Measurements from ENCODE around the gene ZFP37.
"Not testable (repeated sequence)": the region's sequence is repeated elsewhere in the genome, so short reads cannot be mapped to it uniquely, and the experiment has no call there.

DNA sequence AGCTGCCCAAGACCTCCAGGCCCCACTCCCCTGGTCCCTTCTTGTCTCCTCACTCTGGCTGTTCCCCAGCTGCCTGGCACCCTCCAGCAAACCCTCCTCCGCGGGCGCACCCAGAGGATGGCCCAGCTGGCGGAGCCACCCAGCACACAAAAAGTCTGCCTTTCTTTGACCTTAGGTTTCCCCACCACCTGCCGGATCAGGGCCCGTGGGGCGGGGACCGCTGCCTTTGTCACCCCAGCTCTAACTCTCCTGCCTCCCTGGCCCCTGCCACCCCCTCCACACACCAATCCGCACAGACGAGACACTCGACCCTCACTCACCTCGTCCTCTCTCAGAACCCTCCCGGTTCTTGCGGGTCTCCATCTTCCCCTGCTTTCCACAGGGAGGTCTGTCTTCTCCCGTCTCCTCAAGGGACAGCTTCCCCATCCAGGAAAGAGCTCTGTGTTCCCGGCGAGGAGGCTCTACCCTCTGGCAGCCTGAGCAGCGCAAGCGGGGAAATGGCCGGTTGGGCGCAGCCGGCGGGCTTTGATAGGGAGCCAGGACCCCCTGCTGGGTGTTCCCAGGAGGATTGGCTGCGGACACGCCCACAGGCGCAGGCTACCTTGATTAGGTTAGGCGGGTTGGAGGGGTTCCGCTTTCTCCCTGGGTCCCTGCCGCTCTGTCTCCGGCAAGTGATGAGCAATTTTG is 32.1 kb upstream of the ZFP37 start:
- TF ChIP-seq, protein P1, sequence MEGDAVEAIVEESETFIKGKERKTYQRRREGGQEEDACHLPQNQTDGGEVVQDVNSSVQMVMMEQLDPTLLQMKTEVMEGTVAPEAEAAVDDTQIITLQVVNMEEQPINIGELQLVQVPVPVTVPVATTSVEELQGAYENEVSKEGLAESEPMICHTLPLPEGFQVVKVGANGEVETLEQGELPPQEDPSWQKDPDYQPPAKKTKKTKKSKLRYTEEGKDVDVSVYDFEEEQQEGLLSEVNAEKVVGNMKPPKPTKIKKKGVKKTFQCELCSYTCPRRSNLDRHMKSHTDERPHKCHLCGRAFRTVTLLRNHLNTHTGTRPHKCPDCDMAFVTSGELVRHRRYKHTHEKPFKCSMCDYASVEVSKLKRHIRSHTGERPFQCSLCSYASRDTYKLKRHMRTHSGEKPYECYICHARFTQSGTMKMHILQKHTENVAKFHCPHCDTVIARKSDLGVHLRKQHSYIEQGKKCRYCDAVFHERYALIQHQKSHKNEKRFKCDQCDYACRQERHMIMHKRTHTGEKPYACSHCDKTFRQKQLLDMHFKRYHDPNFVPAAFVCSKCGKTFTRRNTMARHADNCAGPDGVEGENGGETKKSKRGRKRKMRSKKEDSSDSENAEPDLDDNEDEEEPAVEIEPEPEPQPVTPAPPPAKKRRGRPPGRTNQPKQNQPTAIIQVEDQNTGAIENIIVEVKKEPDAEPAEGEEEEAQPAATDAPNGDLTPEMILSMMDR (IDR thresholded peaks at IDR 0.05) = not testable (repeated sequence)
- not testable (repeated sequence) for TF ChIP-seq MAFK (IDR thresholded peaks at IDR 0.05; ENCODE audit: partially characterized antibody); EP300 (IDR thresholded peaks at IDR 0.05); KDM5A (IDR thresholded peaks at IDR 0.05); CHD4 (IDR thresholded peaks at IDR 0.05; ENCODE audit: borderline replicate concordance); HOXA7 (CRISPR knock-in tag; IDR thresholded peaks at IDR 0.05); POLR2A (IDR thresholded peaks at IDR 0.05; ENCODE audit: low read length); CHD2 (IDR thresholded peaks at IDR 0.05; ENCODE audit: low read length, partially characterized antibody); RCOR1 (IDR thresholded peaks at IDR 0.05; ENCODE audit: low read depth, low read length); NR3C1 (IDR thresholded peaks at IDR 0.05)
- TF ChIP-seq, protein P2, sequence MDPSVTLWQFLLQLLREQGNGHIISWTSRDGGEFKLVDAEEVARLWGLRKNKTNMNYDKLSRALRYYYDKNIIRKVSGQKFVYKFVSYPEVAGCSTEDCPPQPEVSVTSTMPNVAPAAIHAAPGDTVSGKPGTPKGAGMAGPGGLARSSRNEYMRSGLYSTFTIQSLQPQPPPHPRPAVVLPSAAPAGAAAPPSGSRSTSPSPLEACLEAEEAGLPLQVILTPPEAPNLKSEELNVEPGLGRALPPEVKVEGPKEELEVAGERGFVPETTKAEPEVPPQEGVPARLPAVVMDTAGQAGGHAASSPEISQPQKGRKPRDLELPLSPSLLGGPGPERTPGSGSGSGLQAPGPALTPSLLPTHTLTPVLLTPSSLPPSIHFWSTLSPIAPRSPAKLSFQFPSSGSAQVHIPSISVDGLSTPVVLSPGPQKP (IDR thresholded peaks at IDR 0.05; ENCODE audit: low read depth, low read length) = not testable (repeated sequence)
- TF ChIP-seq, protein P3, sequence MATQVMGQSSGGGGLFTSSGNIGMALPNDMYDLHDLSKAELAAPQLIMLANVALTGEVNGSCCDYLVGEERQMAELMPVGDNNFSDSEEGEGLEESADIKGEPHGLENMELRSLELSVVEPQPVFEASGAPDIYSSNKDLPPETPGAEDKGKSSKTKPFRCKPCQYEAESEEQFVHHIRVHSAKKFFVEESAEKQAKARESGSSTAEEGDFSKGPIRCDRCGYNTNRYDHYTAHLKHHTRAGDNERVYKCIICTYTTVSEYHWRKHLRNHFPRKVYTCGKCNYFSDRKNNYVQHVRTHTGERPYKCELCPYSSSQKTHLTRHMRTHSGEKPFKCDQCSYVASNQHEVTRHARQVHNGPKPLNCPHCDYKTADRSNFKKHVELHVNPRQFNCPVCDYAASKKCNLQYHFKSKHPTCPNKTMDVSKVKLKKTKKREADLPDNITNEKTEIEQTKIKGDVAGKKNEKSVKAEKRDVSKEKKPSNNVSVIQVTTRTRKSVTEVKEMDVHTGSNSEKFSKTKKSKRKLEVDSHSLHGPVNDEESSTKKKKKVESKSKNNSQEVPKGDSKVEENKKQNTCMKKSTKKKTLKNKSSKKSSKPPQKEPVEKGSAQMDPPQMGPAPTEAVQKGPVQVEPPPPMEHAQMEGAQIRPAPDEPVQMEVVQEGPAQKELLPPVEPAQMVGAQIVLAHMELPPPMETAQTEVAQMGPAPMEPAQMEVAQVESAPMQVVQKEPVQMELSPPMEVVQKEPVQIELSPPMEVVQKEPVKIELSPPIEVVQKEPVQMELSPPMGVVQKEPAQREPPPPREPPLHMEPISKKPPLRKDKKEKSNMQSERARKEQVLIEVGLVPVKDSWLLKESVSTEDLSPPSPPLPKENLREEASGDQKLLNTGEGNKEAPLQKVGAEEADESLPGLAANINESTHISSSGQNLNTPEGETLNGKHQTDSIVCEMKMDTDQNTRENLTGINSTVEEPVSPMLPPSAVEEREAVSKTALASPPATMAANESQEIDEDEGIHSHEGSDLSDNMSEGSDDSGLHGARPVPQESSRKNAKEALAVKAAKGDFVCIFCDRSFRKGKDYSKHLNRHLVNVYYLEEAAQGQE (IDR thresholded peaks at IDR 0.05) = not testable (repeated sequence)
- TF ChIP-seq, protein P4, sequence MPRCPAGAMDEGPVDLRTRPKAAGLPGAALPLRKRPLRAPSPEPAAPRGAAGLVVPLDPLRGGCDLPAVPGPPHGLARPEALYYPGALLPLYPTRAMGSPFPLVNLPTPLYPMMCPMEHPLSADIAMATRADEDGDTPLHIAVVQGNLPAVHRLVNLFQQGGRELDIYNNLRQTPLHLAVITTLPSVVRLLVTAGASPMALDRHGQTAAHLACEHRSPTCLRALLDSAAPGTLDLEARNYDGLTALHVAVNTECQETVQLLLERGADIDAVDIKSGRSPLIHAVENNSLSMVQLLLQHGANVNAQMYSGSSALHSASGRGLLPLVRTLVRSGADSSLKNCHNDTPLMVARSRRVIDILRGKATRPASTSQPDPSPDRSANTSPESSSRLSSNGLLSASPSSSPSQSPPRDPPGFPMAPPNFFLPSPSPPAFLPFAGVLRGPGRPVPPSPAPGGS (IDR thresholded peaks at IDR 0.05) = not testable (repeated sequence)
- TF ChIP-seq, protein P5, sequence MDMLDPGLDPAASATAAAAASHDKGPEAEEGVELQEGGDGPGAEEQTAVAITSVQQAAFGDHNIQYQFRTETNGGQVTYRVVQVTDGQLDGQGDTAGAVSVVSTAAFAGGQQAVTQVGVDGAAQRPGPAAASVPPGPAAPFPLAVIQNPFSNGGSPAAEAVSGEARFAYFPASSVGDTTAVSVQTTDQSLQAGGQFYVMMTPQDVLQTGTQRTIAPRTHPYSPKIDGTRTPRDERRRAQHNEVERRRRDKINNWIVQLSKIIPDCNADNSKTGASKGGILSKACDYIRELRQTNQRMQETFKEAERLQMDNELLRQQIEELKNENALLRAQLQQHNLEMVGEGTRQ (IDR thresholded peaks at IDR 0.05) = not testable (repeated sequence)
